PC-9 (cell line): ENCODE data around the gene KIF15.
"Not testable (repeated sequence)": the region's sequence is repeated elsewhere in the genome, so short reads cannot be mapped to it uniquely, and the experiment has no call there.

ENCODE experiments used
- EZH2 ChIP-seq: fragments of 200-600 bp; sonication (generic); IDR thresholded peaks from 2 replicates; pipeline ENCODE4 v1.8.0; 2017; ENCODE audit warnings: antibody characterized with exemption, low read depth
- TF ChIP-seq, protein P1 (sequence below): fragments of 200-600 bp; sonication (generic); conservative IDR thresholded peaks from 2 replicates; pipeline ENCODE4 v1.6.1; 2017; ENCODE audit warnings: mixed run types, antibody characterized with exemption, mild to moderate bottlenecking, moderate library complexity

DNA sequence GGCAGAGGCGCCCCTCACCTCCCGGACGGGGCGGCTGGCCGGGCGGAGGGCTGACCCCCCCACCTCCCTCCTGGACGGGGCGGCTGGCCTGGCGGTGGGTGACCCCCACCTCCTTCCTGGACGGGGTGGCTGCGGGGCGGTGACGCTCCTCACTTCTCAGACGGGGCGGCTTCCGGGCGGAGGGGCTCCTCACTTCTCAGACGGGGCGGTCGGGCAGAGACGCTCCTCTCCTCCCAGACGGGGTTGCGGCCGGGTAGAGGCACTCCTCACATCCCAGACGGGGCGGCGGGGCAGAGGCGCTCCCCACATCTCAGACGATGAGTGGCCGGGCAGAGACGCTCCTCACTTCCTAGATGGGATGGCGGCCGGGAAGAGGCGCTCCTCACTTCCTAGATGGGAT is 59.6 kb downstream of the KIF15 start:
- TF ChIP-seq, protein P1, sequence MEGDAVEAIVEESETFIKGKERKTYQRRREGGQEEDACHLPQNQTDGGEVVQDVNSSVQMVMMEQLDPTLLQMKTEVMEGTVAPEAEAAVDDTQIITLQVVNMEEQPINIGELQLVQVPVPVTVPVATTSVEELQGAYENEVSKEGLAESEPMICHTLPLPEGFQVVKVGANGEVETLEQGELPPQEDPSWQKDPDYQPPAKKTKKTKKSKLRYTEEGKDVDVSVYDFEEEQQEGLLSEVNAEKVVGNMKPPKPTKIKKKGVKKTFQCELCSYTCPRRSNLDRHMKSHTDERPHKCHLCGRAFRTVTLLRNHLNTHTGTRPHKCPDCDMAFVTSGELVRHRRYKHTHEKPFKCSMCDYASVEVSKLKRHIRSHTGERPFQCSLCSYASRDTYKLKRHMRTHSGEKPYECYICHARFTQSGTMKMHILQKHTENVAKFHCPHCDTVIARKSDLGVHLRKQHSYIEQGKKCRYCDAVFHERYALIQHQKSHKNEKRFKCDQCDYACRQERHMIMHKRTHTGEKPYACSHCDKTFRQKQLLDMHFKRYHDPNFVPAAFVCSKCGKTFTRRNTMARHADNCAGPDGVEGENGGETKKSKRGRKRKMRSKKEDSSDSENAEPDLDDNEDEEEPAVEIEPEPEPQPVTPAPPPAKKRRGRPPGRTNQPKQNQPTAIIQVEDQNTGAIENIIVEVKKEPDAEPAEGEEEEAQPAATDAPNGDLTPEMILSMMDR: not testable (repeated sequence)
- TF ChIP-seq EZH2: not testable (repeated sequence)
